ENCODE data around the gene TMCC1.
A peak's percentile ranks its signal among the peaks of the same experiment; 100 is the strongest.
"Not testable (repeated sequence)": the region's sequence is repeated elsewhere in the genome, so short reads cannot be mapped to it uniquely, and the experiment has no call there.

TMCC1 gene

DNA sequence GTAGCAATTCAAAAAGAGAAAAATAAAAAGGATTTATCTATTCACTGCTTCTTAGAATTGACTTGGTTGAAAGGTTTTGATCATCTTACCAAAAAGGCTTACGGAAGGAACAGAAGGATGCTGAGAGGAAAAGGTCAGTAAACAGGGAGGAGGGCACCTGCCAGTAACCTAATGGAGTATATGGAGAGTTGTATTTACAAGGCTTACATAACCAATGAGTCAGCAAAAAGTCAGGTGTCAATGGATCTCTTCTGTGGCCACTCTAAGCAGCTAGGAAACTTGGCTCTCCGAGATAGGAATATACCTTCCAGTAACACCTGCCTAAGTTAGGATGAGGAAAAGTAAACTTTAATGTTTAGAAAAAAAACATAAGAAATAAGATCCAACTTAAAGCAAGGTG, 206.6 kb downstream of the TMCC1 start:
- peak; percentile 63 for DNase-seq (ENCODE audit: low spot score)

DNA sequence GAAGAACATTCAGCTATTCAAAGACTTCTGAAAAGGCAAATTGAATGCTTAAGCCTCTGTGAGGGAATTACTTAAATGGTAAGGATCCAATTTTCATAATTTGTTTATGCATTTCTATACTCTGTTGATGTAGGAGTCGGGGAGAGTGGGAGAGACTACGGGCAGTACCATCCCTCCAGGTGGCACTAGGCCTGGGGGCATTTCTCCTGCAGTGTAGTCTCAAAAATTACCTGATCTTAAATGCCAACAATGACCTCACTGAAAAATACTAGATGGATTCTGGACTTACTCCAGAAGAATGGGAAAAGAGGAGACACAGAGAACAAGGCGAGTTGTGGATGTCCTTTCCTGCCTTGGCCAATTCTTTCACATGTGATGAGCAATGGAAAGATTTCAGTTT, 209.2 kb downstream of the TMCC1 start:
- DNase-seq (ENCODE audit: low spot score): no peak

DNA sequence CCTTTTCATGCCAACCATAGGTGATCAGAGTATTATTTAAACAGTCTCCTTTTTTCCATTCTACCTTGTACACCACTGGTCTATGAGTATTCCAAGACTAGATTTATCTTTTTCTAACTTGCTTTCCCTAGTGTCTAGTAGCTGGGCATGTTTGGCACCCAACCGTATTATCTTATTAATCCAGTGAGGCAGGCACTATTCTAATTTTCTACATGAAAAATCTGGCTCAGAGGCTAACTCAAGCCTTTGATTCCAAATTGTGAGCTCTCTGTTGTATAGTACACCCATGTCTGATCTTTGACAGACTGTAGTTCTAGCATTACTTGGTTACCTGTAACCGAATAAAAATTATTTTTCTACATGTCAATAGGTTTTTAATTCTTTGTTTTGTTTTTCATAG, 210.3 kb downstream of the TMCC1 start:
- no peak for DNase-seq (ENCODE audit: low spot score)

DNA sequence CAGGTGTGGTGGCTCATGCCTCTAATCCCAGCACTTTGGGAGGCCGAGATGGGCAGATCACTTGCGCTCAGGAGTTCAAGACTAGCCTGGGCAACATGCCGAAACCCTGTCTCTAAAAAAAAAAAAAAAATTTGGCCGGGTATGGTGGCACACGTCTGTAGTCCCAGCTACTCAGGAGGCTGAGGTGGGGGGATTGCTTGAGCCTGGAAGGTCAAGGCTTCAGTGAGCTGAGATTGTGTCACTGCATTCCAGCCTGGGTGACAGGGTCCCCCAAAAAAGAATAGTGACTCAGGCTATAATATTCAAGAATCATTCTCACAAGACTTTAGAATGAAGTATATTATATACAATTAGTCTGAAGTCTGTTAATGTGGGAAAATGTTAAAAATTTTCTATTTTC, 216.5 kb downstream of the TMCC1 start:
- DNase-seq (ENCODE audit: low spot score): no peak

DNA sequence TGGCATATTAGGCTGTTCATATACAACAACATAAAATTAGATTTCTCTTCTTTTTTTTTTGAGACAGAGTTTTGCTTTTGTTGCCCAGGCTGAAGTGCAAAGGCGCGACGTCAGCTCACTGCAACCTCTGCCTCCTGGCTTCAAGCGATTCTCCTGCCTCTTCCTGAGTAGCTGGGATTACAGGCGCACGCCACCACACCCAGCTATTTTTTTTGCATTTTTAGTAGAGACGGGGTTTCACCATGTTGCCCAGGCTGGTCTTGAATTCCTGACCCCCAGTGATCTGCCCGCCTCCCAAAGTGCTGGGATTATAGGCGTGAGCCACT, 218.8 kb downstream of the TMCC1 start:
- not testable (repeated sequence) for DNase-seq (ENCODE audit: low spot score)

DNA sequence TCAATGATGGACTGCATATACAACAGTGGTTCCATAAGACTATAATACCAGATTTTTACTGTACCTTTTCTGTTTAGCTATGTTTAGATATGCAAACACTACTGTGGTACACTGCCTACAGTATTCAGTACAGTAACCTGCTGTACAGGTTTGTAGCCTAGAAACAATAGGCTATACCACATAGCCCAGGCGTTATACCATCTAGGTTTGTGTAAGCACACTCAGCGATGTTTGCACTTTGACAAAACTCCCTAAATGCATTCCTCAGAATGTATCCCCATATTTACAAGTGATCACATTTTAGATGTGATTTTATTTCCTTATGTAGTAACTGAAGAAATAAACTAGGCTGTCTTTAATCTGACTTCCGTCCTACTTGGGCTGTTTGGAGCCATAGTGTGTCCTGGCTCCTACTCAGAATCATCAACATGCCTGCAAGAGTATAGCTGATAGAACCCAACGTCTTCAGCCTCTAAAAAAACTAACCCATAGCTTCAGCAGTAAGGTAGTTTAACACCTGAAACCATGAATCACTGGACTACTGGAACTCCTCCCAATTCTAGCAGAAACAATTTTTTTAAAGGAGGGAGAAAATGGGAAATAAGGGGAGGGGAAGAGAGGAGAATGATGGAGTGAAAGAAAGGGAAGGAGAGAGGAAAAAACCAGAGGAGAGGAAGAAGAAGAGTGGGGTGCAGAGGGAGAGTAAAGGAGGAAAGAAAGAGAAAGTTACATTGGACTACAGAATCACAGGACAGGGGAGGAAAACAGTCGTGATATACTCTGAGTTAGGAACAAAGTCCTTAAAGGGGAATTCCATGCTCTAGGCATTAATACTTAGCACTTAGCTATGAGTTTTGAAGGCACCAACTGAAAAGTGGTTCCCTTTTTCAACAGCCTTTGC, 219.4 kb downstream of the TMCC1 start:
- no peak for DNase-seq (ENCODE audit: low spot score)

DNA sequence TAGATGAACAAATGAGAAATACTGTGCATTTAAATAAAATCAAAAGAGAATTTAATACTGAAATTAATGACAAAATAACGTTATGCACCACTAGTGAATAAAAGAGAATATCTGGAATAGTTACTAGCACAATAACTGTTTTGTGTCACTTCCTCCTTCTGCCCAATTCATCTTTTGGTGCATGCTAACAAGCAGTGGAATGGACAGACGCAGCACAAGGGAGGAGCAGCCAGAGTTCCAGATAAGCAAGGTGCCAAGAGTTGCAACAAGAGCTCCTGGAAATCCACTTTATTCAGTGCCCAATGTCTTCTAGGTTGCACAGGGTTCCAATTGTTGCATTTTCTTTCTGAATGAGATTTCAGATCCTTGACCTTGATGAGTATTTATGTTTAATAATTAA, 220.5 kb downstream of the TMCC1 start:
- no peak for DNase-seq (ENCODE audit: low spot score)

DNA sequence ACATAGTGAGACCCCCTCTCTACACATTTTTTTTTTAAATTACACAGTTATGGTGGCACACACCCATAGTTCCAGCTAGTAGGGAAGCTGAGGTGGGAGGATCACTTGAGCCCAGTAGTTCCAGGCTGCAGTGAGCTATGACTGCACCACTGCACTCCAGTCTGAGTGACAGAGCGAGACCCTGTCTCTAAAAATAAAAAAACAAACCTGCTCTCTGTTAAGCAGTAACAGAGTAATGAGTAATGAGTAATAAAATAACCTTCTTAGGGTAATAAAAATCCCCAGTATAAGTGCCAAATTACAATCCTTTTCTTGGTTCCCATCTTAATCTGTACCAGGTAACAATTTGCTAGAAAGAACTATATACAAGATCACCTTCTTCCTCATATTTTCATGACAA, 221.1 kb downstream of the TMCC1 start:
- DNase-seq (ENCODE audit: low spot score): no peak

DNA sequence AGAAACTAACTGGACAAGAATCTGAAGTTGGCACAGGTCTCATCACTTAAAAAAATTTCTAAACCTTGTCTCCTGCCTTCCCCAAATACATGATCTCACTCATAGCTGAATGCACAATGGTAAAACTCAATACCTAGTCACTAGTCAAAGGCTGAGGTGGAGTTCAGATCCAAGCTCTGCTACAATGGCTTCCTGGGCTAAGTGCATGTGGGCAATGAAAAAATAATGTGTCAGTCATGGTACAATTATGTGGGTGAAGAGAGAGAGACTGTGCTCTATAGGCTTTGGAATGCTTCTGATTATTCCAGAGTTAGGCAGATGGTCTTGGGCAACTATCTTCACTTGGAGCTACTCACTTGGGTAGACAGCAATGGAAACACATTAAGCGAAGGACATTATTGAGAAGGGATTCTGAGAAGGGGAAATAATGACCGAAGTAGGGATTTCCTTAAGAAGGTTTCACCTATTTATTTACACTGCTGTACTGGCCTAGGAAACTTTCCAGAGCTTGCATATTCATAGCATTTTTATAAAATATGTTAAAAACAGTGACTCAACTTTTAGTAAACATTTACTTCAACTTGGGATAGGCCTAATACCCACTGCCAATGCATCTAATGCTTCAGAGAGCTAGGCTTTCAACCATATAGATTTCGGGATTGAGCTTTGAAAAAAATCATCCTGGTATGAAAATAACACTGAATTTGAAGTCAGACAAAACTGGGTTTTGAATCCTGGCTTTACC, 228.3 kb downstream of the TMCC1 start:
- no peak for DNase-seq (ENCODE audit: low spot score)

DNA sequence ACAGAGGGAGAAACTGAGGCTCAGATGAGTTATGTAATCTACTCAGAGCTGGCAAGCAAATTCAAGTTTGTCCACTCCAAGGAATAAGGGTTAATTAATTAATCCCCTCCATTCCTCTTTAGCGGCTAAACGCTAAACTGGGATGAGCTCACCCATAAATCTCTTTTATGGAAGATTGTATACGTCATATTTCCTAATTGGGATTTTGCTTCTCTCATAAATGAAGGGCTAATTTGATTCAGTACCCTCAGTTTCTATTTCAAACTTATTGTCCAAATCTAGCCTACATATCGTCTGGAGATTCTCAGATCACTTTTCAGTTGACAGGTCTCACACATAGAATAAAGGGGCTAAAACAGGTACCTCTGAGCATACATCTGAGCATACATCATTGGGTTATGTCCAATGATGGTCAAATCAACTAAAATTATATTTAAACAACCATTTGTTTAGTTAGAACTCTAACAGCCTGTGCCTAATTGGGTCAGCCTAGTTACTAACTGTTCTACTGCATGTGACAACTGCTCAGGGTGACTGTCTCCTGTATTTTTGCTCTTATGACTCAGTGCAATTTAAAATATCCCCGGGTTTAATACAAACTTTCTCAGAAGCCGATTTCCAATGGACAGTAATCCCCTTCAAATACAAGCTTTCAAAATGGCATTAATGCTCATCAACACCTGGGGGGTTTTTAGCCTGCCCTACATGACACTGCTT, 229.4 kb downstream of the TMCC1 start:
- no peak for DNase-seq (ENCODE audit: low spot score)

DNA sequence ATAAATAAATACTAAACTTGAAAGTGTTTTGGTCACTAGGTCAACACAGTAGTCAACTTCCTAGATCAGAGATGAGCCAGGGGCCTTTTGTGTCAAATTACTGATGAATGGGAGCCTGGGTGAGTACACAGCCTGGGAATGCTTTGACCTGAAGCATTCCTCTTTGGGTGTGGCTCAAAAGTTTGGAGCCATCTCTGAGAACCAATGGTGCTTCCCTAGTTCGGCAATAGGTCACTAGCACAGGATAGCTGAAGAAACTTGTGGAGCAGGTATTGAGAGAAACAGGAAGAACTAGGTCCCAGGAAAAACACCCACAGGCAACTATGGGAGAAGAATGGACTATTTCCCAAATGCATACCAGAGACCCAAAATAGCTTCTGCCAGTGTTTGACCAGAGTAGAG, 230.5 kb downstream of the TMCC1 start:
- DNase-seq (ENCODE audit: low spot score): no peak

DNA sequence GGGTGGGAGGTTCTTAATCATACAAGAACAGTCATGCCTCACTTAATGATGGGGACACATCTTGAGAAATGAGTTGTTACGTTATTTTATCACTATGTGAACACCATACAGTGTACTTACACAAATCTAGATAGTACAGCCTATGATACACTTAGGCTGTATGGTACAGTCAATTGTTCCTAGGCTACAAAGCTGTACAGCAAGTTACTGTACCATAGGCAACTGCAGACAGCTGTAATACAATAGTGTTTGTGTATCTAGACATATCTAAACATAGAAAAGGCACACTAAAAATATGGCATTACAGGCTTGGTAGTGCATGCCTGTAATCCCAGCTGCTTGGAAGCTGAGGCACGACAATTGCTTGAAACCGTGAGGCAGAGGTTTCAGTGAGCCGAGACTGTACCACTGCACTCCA, 231.3 kb downstream of the TMCC1 start:
- no peak for DNase-seq (ENCODE audit: low spot score)

DNA sequence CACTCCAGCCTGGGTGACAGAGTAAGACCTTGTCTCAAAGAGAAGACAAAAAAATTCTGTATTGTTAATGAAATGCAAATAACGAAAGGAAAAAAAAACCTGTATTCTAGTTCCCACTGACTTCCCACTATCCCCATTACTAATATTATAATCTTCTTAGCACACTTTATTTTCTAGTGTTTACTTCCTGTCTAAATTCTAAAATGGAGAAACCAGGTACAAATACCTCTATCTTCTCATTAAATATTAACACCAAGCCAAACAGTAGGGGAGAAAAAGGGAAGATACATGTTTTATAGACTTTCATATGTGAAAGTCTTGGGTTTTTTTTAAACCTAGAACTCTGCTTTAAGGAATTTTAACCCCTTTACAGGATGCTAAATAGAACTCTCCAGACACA, 231.7 kb downstream of the TMCC1 start:
- no peak for DNase-seq (ENCODE audit: low spot score)

DNA sequence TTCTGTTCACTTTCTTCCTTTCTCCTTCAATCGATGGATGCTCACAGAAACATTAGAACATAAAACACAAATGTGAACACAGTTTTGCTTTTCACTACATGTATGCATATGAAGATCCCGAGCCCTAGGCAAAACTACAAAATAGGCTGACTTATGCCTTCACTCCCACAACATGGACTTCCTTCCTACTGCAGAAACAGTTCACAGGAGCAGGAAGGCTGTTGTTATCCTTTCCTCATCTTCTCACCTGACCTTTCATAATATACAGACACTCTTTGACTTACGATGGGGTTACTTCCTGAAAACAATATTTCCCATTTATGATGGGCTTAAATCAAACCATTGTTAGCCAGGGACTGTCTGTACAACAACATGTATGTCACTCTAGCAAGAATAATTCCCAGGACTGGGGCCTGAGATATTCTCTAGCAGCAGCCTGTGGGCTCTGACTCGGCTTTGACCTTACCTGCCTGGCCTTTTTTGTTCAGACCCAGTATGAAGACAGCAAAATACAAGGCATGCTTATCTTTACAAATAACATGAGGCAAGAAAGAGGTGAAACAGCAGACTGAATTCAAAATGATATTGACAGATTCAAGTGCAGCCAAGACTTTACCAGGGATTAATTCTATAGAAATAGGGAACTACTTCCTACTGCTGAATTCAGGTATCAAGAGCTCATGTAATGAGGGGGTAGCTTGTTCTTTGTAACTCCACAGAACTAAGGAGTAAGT, 235.2 kb downstream of the TMCC1 start:
- DNase-seq (ENCODE audit: low spot score): no peak

DNA sequence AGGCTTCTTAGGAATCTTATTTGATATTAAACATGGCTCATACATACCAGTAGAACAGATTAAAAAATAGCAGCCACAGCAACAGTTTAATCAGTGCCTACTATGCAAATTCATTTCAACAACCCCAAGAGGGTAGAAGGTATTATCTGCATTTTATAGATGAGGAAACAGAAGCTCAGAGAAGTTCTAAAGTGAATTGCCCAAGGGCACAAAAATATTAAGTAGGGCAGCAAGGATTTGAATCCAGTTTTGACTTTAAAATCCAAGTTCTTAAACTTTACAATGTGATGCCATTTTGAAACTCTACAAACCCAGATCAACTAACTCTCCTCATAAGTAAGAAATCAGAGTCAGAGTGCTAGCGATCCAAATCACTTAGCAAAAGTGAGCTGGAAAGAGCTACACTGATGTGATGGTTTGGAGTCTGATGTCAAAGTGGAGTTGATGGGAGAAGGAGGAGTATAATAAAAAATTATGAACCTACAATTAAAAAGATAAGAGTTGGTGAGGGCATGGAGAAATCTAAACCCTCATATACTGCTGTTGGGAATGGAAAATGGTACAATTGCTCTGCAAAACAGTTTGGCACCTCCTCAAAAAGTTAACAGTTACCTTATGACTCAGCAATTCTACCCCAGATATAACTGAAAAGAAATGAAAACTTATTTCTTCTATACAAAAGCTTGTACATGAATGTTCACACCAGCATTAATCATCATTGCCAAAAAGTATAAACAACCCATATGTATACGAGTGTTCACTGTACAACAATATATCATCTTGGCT, 236.1 kb downstream of the TMCC1 start:
- DNase-seq (ENCODE audit: low spot score): no peak

DNA sequence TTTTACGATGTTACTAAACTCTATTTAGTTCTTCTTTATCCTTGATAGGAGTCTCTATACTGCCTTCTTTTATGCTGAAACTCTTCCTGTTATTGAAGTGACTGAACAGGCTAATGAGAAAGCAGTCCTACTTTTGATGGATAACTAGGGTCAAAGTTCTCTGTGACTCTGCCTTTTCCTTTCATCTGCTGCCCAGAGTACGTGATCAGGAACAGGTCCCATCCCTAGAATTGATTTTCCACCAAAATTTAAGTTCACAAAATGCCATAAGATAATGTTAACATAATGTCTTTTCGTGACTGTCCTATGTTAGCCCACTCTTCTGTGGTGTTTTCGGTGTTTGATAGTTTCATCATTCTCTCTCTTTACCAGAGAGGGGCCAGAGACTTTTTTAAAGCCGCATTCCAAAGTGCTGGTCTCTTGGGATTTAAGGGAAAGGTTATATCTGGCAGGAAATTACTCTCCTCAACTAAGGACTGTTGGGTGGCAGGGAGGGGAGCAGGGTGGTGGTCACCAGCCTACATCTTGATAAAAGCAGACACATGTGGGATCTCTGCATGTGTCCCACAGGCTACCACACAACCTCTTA, 236.8 kb downstream of the TMCC1 start:
- no peak for DNase-seq (ENCODE audit: low spot score)

DNA sequence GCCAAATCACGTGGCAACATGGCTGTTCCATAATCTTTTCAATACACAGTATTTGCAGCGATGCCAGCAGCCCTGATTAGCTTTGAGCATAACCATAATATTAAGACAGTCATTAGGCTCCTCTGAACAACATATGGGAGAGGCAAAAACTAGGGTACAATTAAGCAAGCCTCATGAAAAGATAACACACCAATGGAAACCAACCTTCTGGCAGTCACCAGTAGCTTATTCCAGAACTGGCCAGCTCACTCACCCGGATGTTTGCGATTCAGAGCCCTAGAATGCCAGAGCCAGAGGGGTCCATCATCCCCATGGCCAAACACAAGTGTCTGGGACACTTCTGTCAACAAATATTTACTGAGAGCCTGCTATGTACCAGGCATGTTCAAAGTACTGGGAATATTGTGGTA, 238.2 kb downstream of the TMCC1 start:
- DNase-seq (ENCODE audit: low spot score): no peak

DNA sequence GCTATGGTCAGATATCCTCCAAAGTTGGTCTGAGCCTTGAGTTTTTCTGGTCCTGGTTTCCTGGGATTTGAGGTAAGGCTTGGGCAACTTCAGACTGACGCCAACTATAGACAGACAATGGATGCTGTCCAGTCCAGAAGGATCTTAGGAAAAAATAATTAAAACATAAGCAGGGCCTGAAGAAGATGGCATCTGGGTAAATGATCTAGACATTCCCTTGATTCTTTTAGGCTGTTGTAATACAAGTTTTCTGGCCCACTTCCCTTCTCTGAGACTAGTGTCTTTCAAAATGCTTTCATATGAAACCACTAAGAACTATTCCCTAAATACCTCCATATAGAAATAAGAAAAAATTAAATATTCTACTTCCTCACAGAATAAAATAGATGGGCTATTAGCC, 239.4 kb downstream of the TMCC1 start:
- no peak for DNase-seq (ENCODE audit: low spot score)

DNA sequence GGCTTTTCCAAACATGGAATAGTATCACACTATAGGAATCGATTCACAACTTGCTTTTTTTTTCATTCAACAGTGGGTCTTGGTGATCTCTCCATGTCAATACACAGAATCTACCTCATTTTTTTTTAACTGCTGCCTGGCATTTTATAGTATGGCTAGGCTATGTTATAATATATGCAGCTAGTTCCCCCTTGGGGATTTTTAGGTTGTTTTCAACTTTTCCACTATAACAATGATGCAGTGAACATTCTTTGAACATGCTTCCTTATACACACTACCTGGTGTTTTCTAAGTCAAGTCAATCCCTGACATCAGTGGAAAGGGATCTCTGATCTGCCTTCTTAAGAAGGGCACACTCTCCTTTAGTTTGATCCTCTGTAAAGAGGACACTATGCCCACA, 240.5 kb downstream of the TMCC1 start:
- DNase-seq (ENCODE audit: low spot score): no peak

DNA sequence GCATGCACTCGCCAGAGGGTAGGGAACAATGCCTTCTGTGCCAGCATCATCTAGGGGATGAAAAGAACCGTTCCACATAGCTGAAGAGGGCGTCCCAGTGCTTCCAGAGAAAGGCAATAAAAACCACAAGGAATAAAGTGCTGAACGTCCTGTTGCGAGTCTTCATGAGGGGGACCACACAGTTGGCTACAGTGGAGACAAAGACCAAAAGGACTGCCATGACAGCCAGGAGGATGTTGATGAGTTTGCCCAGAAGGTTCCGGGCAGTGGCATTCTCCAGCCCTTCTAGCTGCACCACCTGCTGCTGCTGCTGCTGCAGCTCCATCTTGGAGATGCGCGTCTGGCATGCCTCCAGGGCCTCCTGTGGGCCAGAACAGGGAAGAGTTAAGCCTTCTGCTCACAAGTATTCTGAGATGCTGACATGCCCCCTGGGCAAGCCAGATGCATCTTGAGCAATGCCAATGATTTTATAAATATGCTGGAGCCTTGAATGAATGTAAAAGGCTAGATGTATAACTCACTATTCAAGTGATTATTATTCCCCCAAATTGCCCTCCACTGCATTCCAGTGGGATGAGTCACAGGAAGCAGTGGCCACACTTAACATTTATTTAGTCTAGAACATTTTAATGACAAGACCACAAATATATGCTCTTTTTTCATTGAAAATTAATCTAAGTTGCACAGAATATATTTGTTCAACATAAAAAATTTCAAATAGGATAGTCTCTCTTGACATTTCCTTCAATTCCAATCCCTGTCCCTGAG, 241.9 kb downstream of the TMCC1 start:
- peak; percentile 84 for DNase-seq (ENCODE audit: low spot score)
